SW480 (cell line): ENCODE measurements around the gene TSPAN15.

Experiments used
- DNase-seq: peaks from one replicate; pipeline ENCODE4 v3.0.0-alpha.2; 2016; ENCODE audit warnings: low spot score

Gene TSPAN15

DNA sequence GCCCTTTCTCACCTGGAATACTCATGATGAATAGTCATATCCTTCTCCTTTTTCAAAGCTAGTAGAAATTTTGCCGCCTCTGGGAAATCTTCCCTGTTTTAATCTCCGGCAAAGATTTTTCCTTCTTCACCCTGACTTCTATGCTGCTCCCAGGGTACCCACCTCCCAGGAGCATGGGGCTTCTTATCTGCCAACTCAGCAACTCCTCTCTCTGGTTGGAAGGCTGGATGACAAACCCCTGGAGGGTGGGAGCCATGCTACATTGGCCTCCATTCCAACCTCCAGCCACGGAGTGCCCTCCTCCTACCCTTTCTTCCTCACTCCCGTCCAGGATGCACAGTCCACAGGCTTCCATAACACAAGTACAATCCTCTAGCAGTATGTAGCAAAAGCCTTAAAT, 102.1 kb downstream of the TSPAN15 start:
- no peak for DNase-seq

DNA sequence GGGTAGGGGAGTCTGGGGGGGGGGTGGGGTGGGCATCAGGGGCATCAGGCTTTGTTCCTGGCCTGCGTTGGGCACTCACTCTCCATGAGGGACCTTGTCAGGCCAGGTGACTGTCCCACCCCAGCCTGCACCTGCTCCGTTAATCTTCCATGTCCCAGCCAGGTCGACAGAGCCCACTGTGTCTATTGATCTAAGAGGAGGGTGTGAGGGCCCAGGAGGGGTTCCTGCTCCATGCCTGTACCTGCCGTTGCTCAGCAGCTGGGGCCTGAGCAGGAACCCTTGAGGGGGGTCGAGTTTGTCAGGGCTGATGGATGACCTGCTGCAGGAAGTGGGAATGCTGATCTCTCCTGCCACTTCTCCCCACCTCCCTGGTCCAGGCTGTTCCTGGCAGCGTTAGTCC, 103.3 kb downstream of the TSPAN15 start:
- no peak for DNase-seq
